GM12878 (cell line): ENCODE data around the gene LRGUK. TPM values are rescaled to one million over a fixed set of nuclear protein-coding genes. Genes with fewer than 3 reads are reported as not detected.

Experiments
- ATAC-seq: fragments of 200-7000 bp; cut with Tn5 transposase; 3 replicates; pipeline ENCODE4 v1.9.1; 2020; ENCODE audit warnings: mild to moderate bottlenecking, moderate library complexity
- BruUV-seq: library from RNA; stranded (reverse); fragments of 400-500 nt; replicated peaks from 2 replicates; lab custom pipeline; 2021; lab: Mats Ljungman, UMichigan
- CTCF ChIA-PET: fragments of 300-600 bp; sonication (Branson Sonifier 250); formaldehyde crosslinking; extraction: SDS; loops from one replicate; lab custom pipeline; 2021; ENCODE audit warnings: inconsistent platforms; lab: Yijun Ruan, JAX
- POLR2A ChIA-PET: fragments of 350-600 bp; formaldehyde crosslinking; extraction: SDS; loops from one replicate; lab custom pipeline; 2021; ENCODE audit warnings: inconsistent platforms; lab: Charles Lee
- RAD21 ChIA-PET: fragments of 300-600 bp; sonication (Branson Sonifier 250); formaldehyde crosslinking; loops from one replicate; lab custom pipeline; 2023; ENCODE audit warnings: antibody characterized with exemption; ENCODE audit not compliant: unreplicated experiment; lab: Charles Lee
- SMC1A ChIA-PET: fragments of 300-600 bp; sonication (Branson Sonifier 250); formaldehyde crosslinking; loops from one replicate; lab custom pipeline; 2023; ENCODE audit not compliant: unreplicated experiment, uncharacterized antibody; lab: Charles Lee
- DNase-seq: peaks from one replicate; pipeline ENCODE4 v3.0.0-alpha.2; 2011; ENCODE audit warnings: low read depth, low spot score
- FAIRE-seq: peaks from 3 replicates; lab custom pipeline; 2011; peaks lifted over from hg19 to GRCh38; lab: Jason Lieb, UNC
- H2AFZ ChIP-seq: 2 replicates; pipeline ENCODE4 v1.6.0; 2011; ENCODE audit warnings: low read depth, low read length, control low read depth; ENCODE audit not compliant: control insufficient read depth
- H3K27ac ChIP-seq: 2 replicates; pipeline ENCODE4 v1.5.1; 2011; ENCODE audit warnings: control low read depth; ENCODE audit not compliant: control insufficient read depth, insufficient read depth
- H3K27me3 ChIP-seq, 2 experiments: replicated peaks in 1 of 2; 2 replicates each; pipeline versions ENCODE4 v1.6.0 to v1.6.1; 2011; ENCODE audit warnings: low read length in 1 of 2; ENCODE audit not compliant: control insufficient read depth in 2 of 2, insufficient read depth in 2 of 2
- H3K36me3 ChIP-seq, 2 experiments: 2 replicates each; pipeline ENCODE4 v1.5.1; 2011; ENCODE audit warnings: low read length in 1 of 2; ENCODE audit not compliant: control insufficient read depth in 2 of 2, insufficient read depth in 2 of 2
- H3K4me1 ChIP-seq: 2 replicates; pipeline ENCODE4 v1.6.1; 2011; ENCODE audit warnings: mild to moderate bottlenecking, low read length, moderate library complexity, mixed read lengths; ENCODE audit not compliant: control insufficient read depth, insufficient read depth
- H3K4me2 ChIP-seq: 2 replicates; pipeline ENCODE4 v1.6.0; 2011; ENCODE audit warnings: control low read depth; ENCODE audit not compliant: control insufficient read depth, insufficient read depth
- H3K4me3 ChIP-seq: fragments of 200-600 bp; sonication (generic); 2 replicates; pipeline ENCODE4 v1.5.1; 2016
- H3K79me2 ChIP-seq: 2 replicates; pipeline ENCODE4 v1.6.0; 2011; ENCODE audit warnings: low read length; ENCODE audit not compliant: control insufficient read depth, insufficient read depth
- H3K9ac ChIP-seq: 2 replicates; pipeline ENCODE4 v1.8.0; 2011; ENCODE audit warnings: low read length, control low read depth, mixed read lengths; ENCODE audit not compliant: control insufficient read depth, insufficient read depth
- H3K9me3 ChIP-seq: replicated peaks from 3 replicates; pipeline ENCODE4 v1.5.1; 2011; ENCODE audit warnings: mild to moderate bottlenecking, low read length; ENCODE audit not compliant: control insufficient read depth, insufficient read depth
- H4K20me1 ChIP-seq: 2 replicates; pipeline ENCODE4 v1.6.0; 2011; ENCODE audit not compliant: control insufficient read depth, insufficient read depth
- CBFB ChIP-seq: IDR thresholded peaks from 2 replicates; pipeline ENCODE4 v1.6.1; 2016; ENCODE audit warnings: antibody characterized with exemption, low read depth
- E2F8 ChIP-seq: fragments of 450-650 bp; IDR thresholded peaks from 2 replicates; pipeline ENCODE4 v1.6.1; 2018; ENCODE audit warnings: mild to moderate bottlenecking, low read depth, moderate library complexity; ENCODE audit not compliant: partially characterized antibody
- LARP7 ChIP-seq: fragments of 450-650 bp; IDR thresholded peaks from 2 replicates; pipeline ENCODE4 v1.6.1; 2017; ENCODE audit warnings: mild to moderate bottlenecking
- PBX3 ChIP-seq: IDR thresholded peaks from 2 replicates; pipeline ENCODE4 v1.6.1; 2011; ENCODE audit warnings: mild to moderate bottlenecking, low read depth, low read length, moderate library complexity; ENCODE audit not compliant: insufficient replicate concordance
- POU2F2 ChIP-seq: IDR thresholded peaks from 3 replicates; pipeline ENCODE4 v1.6.1; 2011; ENCODE audit warnings: low read depth, mild to moderate bottlenecking, low read length, borderline replicate concordance
- STAT3 ChIP-seq: IDR thresholded peaks from 2 replicates; pipeline ENCODE4 v1.6.1; 2011; ENCODE audit warnings: low read depth, low read length, improper control_type of control experiment
- WGBS: methylation state at CpG from one replicate; pipeline ENCODE4 v1.1.6; 2016; ENCODE audit warnings: low lambda C conversion rate; ENCODE audit not compliant: insufficient replicate concordance, insufficient coverage; ENCODE audit errors: missing lambda C conversion rate; 5-methylcytosine and 5-hydroxymethylcytosine counted together
- in situ Hi-C: fragments of 300-500 bp; cut with MboI; formaldehyde crosslinking; loops from 9 replicates; pipeline ENCODE4 v1.14.3; 2018; ENCODE audit warnings: mixed read lengths
- intact Hi-C: fragments of 100-400 bp; cut with micrococcal nuclease; formaldehyde crosslinking; loops from one replicate; pipeline ENCODE4 v1.14.2; 2022; ENCODE audit not compliant: unreplicated experiment
- polyA plus RNA-seq, 11 experiments: library from polyadenylated mRNA; depleted of rRNA in 4 of 11; unstranded in 6 of 11; stranded (reverse) in 5 of 11; fragments of >200 nt; fragmentation: Nextera tagmentation in 4 of 11; fragmentation: Illumina TruSeq in 1 of 11; extraction: Ambion mirVana in 4 of 11; extraction: Trizol in 1 of 11; gene quantifications; 1 replicate in 1 of 11; 2 replicates in 10 of 11; pipeline versions ENCODE4 v1.2.1 to v1.2.3, GENCODE V29; 2011 to 2016; ENCODE audit warnings: inconsistent platforms in 2 of 11, missing spikeins in 2 of 11, low read depth in 1 of 11
- total RNA-seq, 4 experiments: library from RNA; depleted of rRNA in 3 of 4; stranded (reverse); fragments of >200 nt in 3 of 4; fragmentation: Illumina TruSeq in 1 of 4; extraction: Trizol in 1 of 4; gene quantifications; 2 replicates each; pipeline versions ENCODE4 v1.2.1 to v1.2.3, GENCODE V29; 2013 to 2021

LRGUK gene
- total and polyA plus RNA-seq, 10 of the 15 experiments (the other 5 are each of a cell fraction or from before 2014, with no cell fraction given), result 0.04 to 0.14 (median 0.08) TPM; not detected in 3

GRCh38 chr7:134278502-134279153 lies 151.5 kb downstream of the LRGUK start (continued):
- TF ChIP-seq E2F8 (no peak), STAT3 (no peak), PBX3 (no peak), CBFB (no peak)

GRCh38 chr7:134279336-134279735 lies 152.2 kb downstream of the LRGUK start:
- intact Hi-C loops (no loop called here), in situ Hi-C loops (no loop called here)
- H3K27me3 ChIP-seq, result no peaks in the 10 kb centered on the region
- no peaks in the 10 kb centered on the region for H3K9me3 ChIP-seq
- no peaks in the 10 kb centered on the region for H4K20me1 ChIP-seq
- H3K9ac ChIP-seq, result no peak overlapping the region
- DNase-seq, result no peak
- no peaks in the 10 kb centered on the region for H3K79me2 ChIP-seq
- CTCF ChIA-PET, result interaction anchor here (1.0 kb wide), 1 partner anchor 61 kb away, joined by 3 read pairs; no protein-coding TSS in a partner anchor
- H3K27ac ChIP-seq, result no peak overlapping the region
- H2AFZ ChIP-seq, result no peak overlapping the region
- WGBS, result 33% methylated on average over 3 of the region's 3 CpGs
- no peaks in the 10 kb centered on the region for H3K36me3 ChIP-seq
- no peak for FAIRE-seq
- POLR2A ChIA-PET, result no interaction called here
- RAD21 ChIA-PET, result no interaction called here
- no peaks in the 10 kb centered on the region for H3K4me1 ChIP-seq
- TF ChIP-seq LARP7 (no peak), POU2F2 (no peak)
- TF ChIP-seq, all 136 proteins: peak for 0
- BruUV-seq, result no TSS peak
- SMC1A ChIA-PET, result interaction anchor here (1.0 to 3.0 kb wide), 2 partner anchors 12 to 14 kb away, joined by 3 to 8 read pairs; no protein-coding TSS in a partner anchor
- Histone ChIP-seq H3K4me3 (no peak overlapping the region), H3K4me2 (no peak overlapping the region)
- no peak for ATAC-seq
